DOHH2 (cell line): Measurements from ENCODE around the gene TNS2.

ENCODE experiments used
- CTCF ChIP-seq: fragments of 200-600 bp; sonication (generic); IDR thresholded peaks from one replicate; pipeline ENCODE4 v1.5.1; 2014; ENCODE audit warnings: antibody characterized with exemption, mild to moderate bottlenecking, low read depth, low read length; ENCODE audit not compliant: poor library complexity, severe bottlenecking
- EZH2phosphoT487 ChIP-seq: fragments of 200-600 bp; sonication (generic); IDR thresholded peaks from 2 replicates; pipeline ENCODE4 v1.6.1; 2017; ENCODE audit warnings: borderline replicate concordance, mild to moderate bottlenecking, antibody characterized with exemption, low read length, moderate library complexity, mixed read lengths

- TF ChIP-seq CTCF = no peak
- no peak for TF ChIP-seq EZH2phosphoT487
These were observed 48.6 kb downstream of the TNS2 start for GRCh38 chr12:53098354-53098981.
